Astrocyte of the hippocampus (primary cell): ENCODE data around the gene ESPL1.

Experiments used
- DNase-seq: peaks from one replicate; pipeline ENCODE4 v3.0.0; 2011; ENCODE audit warnings: low read depth, low spot score

Gene ESPL1

GRCh38 chr12:53267999-53268629 is at the start of gene ESPL1:
Gene ESPL1, plus strand, starts transcription at chr12:53268299. Its CDS starts 468 bp downstream, at chr12:53268767.
- peak; percentile 89 for DNase-seq

- DNase-seq: no peak
Observed at GRCh38 chr12:53218551-53219291, 49.4 kb upstream of the ESPL1 start.

- DNase-seq: peak; percentile 73
Observed at GRCh38 chr12:53219292-53219955, 48.7 kb upstream of the ESPL1 start.

GRCh38 chr12:53219956-53220693 is 48.0 kb upstream of the ESPL1 start:
- DNase-seq: peak; percentile 77

GRCh38 chr12:53220694-53221202 is 47.4 kb upstream of the ESPL1 start:
- DNase-seq: peak; percentile 98

GRCh38 chr12:53221203-53222080 is 46.7 kb upstream of the ESPL1 start:
- peak; percentile 90 for DNase-seq

GRCh38 chr12:53222170-53222721 is 45.9 kb upstream of the ESPL1 start:
- DNase-seq: peak; percentile 48

GRCh38 chr12:53222806-53223261 is 45.3 kb upstream of the ESPL1 start:
- peak; percentile 21 for DNase-seq

- DNase-seq: peak; percentile 78
Observed at GRCh38 chr12:53223389-53224060, 44.6 kb upstream of the ESPL1 start.

GRCh38 chr12:53224061-53224896 is 43.8 kb upstream of the ESPL1 start:
- DNase-seq: peak; percentile 28

GRCh38 chr12:53224897-53225634 is 43.0 kb upstream of the ESPL1 start:
- DNase-seq: peak; percentile 31

GRCh38 chr12:53225635-53226424 is 42.3 kb upstream of the ESPL1 start:
- DNase-seq: no peak

GRCh38 chr12:53226815-53227214 is 41.3 kb upstream of the ESPL1 start:
- DNase-seq: no peak

GRCh38 chr12:53227341-53227740 is 40.8 kb upstream of the ESPL1 start:
- DNase-seq: no peak

GRCh38 chr12:53227836-53228235 is 40.3 kb upstream of the ESPL1 start:
- DNase-seq: no peak

- DNase-seq: no peak
Observed at GRCh38 chr12:53229454-53229853, 38.6 kb upstream of the ESPL1 start.

- peak; percentile 16 for DNase-seq
Observed at GRCh38 chr12:53230108-53230845, 37.8 kb upstream of the ESPL1 start.
